CD4-positive, alpha-beta T cell treated with Interleukin-17A for 1 hour (primary cell): Measurements from ENCODE around the gene LRR1.
"Not testable (repeated sequence)": the region's sequence is repeated elsewhere in the genome, so short reads cannot be mapped to it uniquely, and the experiment has no call there.

ENCODE experiments used
- DNase-seq: peaks from one replicate; pipeline ENCODE4 v3.0.0-alpha.2; 2020

Gene LRR1

DNA sequence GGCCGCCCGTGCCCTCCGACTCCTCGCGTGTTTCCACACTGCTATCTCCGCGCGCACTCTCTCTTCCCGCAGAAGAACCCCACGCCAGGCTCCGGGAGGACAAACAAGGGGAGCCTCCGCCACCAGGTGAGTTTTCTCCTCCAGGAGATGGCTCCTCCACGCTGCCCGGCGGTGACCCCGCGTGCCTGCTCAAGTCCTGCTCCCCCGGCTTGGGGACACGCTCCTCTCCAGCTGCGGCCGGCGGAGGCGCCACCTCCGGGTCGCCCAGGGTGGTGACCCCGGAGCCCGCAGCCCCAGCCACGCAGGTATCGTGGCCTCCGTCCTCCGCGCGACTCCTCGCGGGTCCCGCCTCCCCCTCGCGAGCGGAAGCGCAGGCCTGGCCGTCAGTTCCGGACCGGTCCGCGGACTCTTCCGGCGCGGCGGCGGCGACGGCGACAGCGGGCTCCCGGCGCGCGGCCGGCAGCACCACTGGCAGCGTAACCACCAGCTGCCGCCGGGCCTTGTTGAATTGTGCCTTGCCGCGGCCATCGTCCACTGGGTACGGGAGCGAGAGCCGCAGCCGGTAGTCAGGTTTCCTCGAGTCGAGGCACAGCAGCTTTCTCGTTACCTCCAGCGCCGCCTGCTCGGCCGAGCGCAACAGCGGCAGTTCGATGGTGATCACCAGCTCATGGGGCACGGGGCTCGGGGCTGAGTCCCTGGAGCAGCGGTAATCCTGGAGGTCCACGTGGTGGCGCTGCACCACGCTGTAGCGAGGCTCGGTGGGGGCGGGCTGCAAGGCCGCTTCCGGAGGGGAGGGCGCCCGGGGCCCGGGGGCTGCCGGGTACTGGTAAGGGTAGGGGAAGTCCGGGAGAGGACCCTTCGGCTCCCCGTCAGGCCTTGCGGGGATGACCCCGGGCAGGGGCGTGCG is 35.2 kb downstream of the LRR1 start:
- peak; percentile 95 for DNase-seq

DNA sequence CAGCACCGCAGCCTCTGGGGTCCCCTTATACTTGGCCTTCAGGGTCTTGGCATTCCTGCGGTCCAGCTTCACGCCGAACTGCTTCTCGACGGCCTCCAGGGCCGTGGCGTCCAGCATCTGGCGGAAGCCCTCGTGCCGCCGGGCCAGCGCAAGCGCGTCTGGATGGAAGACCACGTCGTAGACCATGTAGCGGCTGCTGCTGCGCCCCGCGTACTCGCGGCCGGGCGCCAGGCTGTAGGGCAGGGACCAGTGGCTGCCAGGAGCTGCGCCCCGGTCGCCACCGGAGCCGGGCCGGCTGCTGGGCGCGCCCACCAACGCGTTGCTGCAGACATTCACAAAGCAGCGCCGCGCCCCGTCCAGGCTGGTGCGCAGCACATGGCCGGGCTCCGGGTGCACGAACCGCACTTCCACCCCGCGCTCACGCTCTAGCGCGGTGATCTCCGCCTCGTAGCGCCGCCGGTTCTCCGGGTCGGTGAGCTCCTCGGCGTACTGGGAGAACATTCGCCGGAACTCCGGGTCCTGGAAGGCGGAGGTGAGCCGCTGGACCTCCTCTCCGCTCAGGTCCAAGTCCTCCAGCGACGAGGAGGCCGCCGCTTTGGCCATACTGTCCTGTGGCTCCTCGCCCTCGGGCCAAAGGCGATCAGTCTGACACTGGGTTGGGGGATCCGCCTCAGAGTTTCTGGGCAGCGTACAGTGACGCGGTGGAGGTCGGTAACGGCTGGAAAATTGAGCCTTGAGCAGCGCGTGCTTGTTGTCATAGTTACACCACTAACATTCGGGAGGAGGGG is 36.0 kb downstream of the LRR1 start, which contains the start of gene DNAAF2:
DNAAF2 (minus strand) TSS at position 698 of the 788 bp plus-strand sequence; CDS start at position 603, 95 bp downstream.
- DNase-seq, result peak; percentile 84

DNA sequence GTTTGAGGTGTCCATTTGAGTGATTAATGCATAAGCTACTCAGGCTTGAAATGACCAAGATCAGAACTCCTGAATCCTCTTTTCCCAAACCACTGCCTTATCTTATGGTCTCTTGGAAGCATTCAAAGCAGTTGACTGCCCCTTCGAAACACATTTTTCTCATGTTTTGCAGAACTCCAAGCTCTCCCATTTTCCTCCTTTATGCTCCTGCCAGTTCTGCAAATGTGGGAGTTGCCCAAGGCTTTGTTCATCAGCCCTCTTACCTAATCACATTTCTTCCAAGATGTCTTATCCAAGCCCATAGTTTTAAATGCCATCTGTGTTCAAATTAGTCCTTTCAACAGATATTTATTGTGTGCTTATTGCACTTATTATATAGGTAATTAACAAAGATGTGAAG is 38.1 kb downstream of the LRR1 start:
- no peak for DNase-seq

DNA sequence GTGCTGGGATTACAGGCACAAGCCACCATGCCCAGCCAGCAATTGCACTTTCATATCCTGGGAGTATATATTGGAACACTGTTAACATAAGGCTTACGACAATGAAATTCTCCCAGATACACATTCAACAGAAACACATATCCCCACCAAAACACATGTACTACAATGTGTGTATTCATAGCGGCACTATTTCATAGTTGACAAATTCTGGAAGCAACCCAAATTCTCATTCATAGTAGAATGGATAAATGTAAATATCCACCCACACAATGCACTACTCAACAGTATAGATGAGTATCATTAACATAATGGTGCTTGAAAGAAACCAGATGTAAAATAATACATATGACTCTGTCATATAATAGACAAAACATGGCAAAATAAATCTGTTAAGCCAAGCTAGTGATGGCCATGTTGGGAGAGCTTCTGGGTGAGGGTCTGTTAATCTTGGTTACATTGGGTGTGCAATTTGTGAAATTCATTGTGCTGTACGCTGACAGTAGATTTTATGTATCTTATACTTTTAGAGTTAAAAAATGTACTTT is 38.9 kb downstream of the LRR1 start:
- no peak for DNase-seq

DNA sequence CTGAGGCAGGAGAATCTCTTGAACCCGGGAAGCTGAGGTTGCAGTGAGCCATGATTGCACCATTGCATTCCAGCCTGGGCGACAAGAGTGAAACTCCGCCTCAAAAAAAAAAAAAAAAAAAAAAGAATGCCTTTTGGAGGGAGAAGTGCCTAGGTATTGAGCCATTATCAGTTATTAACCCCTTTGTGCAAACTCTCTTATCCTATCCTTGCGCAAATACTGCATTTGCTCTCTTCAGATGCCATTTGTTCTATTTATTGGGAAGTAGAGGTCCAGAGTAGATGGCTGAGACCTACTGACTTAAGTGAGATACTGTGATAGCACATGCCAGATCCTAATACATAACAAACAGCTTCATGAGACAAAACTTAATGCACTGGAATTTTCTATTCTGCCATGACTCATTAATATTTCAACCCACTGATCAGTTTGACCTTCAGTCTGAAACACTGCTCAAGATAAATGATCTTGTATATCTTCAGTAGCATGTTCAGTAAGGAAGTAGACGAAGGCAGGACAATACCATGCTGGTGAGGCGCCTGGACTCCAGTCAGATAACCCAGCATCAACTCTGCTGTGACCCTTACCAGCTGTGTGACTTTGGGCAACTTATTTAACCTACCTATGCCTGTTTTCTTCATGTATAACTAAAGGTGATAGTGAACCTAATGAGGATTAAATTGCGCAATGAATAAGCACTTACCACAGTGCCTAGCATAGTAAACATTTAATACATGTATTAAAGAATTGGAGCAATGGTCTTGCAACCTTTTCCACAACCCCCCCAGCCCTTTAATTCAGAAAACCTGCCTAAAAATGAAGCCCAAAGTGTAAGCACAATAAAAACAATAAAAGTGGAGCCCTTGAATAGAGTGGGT is 42.0 kb downstream of the LRR1 start:
- DNase-seq, result no peak

DNA sequence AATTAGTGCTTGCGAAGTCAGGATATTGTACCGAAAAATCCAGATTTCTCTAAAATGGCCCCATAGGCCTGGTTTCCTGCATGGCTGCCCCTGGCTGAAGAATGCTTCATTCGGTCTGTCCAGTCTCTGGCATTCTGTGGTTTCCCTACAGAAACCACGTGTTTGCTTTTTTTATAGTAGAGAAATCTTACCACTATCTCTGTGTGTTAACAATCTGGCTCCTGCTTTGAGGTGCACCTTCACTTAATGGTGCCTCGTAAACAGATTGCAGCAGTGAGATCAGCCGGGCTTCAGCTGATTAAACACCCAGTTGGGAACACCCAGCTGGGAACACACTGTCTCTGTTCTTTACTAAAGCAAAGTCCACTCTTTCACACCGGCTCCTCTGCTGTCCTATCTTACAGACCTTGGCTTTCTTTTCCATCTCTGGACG is 43.0 kb downstream of the LRR1 start:
- DNase-seq, result no peak

DNA sequence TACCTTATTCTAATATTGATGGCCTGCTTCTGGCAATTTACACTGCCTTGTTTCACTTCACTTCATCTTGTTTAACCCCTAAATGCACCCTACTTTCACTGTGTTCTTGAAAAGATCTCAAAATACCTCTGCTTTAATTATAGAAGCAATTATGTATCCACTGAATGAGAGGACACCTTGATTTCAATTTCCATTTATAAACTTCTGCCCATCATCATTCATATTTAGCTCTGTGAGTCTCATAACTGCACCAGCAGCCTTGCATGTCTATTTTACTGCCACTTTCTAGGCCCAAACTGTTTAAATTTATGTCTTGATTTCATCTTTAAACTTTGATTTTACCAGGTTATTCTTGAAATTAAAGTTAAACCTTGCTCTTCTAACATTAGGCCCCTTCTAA is 43.4 kb downstream of the LRR1 start:
- no peak for DNase-seq

DNA sequence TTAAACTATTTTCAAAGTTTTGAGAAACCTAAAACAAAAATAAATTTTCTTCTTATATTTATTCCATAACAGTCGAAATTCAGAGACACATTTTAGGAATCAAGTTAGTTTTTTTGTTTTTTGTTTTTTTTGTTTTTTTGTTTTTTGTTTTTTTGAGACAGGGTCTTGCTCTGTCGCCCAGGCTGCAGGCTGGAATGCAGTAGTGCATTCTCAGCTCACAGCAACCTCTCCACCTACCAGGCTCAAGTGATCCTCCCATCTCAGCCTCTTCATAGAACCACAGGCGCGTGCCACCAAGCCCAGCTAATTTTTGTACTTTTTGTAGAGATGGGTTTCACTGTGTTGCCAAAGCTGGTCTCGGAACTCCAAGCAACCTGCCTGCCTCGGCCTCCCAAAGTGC is 54.8 kb downstream of the LRR1 start:
- DNase-seq, result no peak

DNA sequence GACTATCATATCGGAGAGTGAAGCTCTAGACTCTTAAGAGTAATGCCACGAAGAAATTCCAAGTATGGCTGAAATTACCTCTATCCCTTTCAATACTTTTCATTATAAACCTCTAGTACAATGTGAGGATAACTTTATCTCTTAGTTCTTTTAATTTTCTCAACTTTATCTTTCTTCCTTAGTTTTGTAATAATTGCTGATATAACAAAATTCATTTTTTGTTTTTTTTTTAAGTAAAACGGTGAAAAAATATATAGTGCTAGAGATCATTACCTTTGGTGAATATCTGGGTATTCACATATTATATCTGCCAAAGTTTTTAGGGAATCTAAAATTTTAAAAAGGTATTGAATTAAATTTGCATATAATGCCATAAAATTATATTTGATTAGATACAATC is 55.8 kb downstream of the LRR1 start:
- no peak for DNase-seq

DNA sequence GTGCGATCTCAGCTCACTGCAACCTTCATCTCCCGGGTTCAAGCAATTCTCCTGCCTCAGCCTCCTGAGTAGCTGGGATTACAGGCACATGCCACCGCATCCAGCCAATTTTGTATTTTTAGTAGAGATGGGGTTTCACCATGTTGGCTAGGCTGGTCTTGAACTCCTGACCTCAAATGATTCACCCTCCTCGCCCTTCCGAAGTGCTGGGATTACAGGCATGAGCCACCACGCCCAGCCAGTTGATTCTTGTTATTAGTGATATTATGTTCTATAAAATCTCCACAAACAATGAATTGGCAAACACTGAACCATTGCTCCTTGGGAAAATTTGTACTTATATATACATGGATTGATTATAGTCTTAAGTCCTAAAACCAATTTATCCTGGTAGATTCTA is 58.8 kb downstream of the LRR1 start:
- DNase-seq, result not testable (repeated sequence)

DNA sequence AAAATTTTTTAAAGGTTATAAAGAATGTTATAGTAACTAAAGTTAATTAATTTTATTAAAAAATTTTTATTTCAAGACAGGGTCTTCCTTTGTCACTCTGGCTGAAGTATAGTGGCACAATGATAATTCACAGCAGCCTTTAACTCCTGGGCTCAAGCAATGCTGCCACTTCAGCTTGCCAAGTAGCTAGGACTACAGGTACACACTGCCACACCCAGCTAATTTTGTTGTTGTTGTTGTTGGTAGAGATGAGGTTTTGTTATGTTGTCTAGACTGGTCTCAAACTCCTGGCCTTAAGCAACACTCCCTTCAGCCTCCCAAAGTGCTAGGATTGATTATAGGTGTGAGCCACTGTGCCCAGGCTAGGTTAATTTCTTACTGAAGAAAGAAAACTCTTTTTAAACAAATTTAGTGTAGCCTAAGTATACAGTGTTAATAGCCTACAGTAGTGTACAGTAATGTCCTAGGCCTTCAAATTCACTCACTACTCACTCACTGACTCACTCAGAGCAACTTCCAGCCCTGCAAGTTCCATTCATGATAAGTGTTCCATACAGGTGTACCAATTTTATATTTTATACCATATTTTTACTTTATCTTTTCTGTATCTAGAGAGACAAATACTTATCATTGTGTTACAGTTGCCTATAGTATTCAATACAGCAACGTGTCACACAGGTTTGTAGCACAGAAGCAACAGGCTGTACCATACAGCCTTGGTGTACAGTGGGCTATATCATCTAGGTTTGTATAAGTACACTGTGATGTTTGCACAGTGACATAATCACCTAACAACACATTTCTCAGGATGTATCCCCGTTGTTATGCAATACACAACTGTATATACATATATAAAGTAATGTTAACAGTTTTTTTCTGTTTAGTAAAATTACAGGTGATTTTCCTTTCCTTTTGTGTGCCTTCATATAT is 61.1 kb downstream of the LRR1 start:
- no peak for DNase-seq
